ENCODE data around the gene CHST15.

CHST15 gene

GRCh38 chr10:124003070-124003419 lies 90.4 kb downstream of the CHST15 start:
- no peaks in the 10 kb centered on the region for H3K27me3 ChIP-seq (ENCODE audit: insufficient read depth, poor library complexity, severe bottlenecking)
- no peak overlapping the region for H3K27ac ChIP-seq (replicated peaks)
- no peak for TF ChIP-seq GABPA (IDR thresholded peaks at IDR 0.05; ENCODE audit: low read depth)
- H3K4me3 ChIP-seq (replicated peaks; ENCODE audit: insufficient read depth, low read length): no peak overlapping the region
- no peak for DNase-seq (ENCODE audit: low read depth in 1 of 2, low spot score in 1 of 2)

- TF ChIP-seq REST (IDR thresholded peaks at IDR 0.05; ENCODE audit: insufficient replicate concordance, low read depth): no peak
- no peak for TF ChIP-seq POLR2AphosphoS5 (IDR thresholded peaks at IDR 0.05; ENCODE audit: low read depth)
- no peak for TF ChIP-seq CTCF (IDR thresholded peaks at IDR 0.05; ENCODE audit: insufficient read depth, low read length)
- no peak for TF ChIP-seq SPI1 (IDR thresholded peaks at IDR 0.05; ENCODE audit: borderline replicate concordance, low read depth)
- no peak for TF ChIP-seq GABPA (IDR thresholded peaks at IDR 0.05; ENCODE audit: low read depth)
- Histone ChIP-seq H3K4me3 (replicated peaks; ENCODE audit: insufficient read depth, low read length) (no peak overlapping the region), H3K27ac (replicated peaks) (no peak overlapping the region), H3K27me3 (ENCODE audit: insufficient read depth, poor library complexity, severe bottlenecking) (no peaks in the 10 kb centered on the region)
- no peak for DNase-seq (ENCODE audit: low read depth in 1 of 2, low spot score in 1 of 2)
Observed at GRCh38 chr10:124002391-124003069, 90.9 kb downstream of the CHST15 start.

- TF ChIP-seq SPI1 (IDR thresholded peaks at IDR 0.05; ENCODE audit: borderline replicate concordance, low read depth) (no peak), POLR2AphosphoS5 (IDR thresholded peaks at IDR 0.05; ENCODE audit: low read depth) (no peak), CTCF (IDR thresholded peaks at IDR 0.05; ENCODE audit: insufficient read depth, low read length) (no peak), GABPA (IDR thresholded peaks at IDR 0.05; ENCODE audit: low read depth) (no peak), REST (IDR thresholded peaks at IDR 0.05; ENCODE audit: insufficient replicate concordance, low read depth) (no peak)
- DNase-seq (ENCODE audit: low read depth in 1 of 2, low spot score in 1 of 2): no peak
- Histone ChIP-seq H3K4me3 (replicated peaks; ENCODE audit: insufficient read depth, low read length) (no peak overlapping the region), H3K27ac (replicated peaks) (no peak overlapping the region), H3K27me3 (ENCODE audit: insufficient read depth, poor library complexity, severe bottlenecking) (no peaks in the 10 kb centered on the region)
Observed at GRCh38 chr10:124001391-124002148, 91.8 kb downstream of the CHST15 start.

- DNase-seq (ENCODE audit: low read depth in 1 of 2, low spot score in 1 of 2): no peak
- H3K4me3 ChIP-seq (replicated peaks; ENCODE audit: insufficient read depth, low read length): no peak overlapping the region
- no peak overlapping the region for H3K27ac ChIP-seq (replicated peaks)
- TF ChIP-seq SPI1 (IDR thresholded peaks at IDR 0.05; ENCODE audit: borderline replicate concordance, low read depth) (no peak), GABPA (IDR thresholded peaks at IDR 0.05; ENCODE audit: low read depth) (no peak), REST (IDR thresholded peaks at IDR 0.05; ENCODE audit: insufficient replicate concordance, low read depth) (no peak), POLR2AphosphoS5 (IDR thresholded peaks at IDR 0.05; ENCODE audit: low read depth) (no peak), CTCF (IDR thresholded peaks at IDR 0.05; ENCODE audit: insufficient read depth, low read length) (no peak)
- H3K27me3 ChIP-seq (ENCODE audit: insufficient read depth, poor library complexity, severe bottlenecking): peaks cover 2% of the 10 kb centered on the region
Observed at GRCh38 chr10:124000792-124001201, 92.6 kb downstream of the CHST15 start.
